OCI-LY1 (cell line): Measurements from ENCODE around the gene TTLL5.

Source experiments
- H2AFZ ChIP-seq: fragments of 200-600 bp; sonication (generic), shearing (Covaris generic); 2 replicates; pipeline ENCODE4 v1.6.0; 2014; ENCODE audit warnings: antibody characterized with exemption, mild to moderate bottlenecking, low read length
- H3F3A ChIP-seq: fragments of 200-600 bp; sonication (generic), shearing (Covaris generic); 2 replicates; pipeline ENCODE4 v1.6.0; 2014; ENCODE audit warnings: mild to moderate bottlenecking, antibody characterized with exemption, low read length, moderate library complexity; ENCODE audit not compliant: insufficient read depth
- H3K27ac ChIP-seq: fragments of 200-600 bp; sonication (generic); 2 replicates; pipeline ENCODE4 v1.5.1; 2014; ENCODE audit warnings: low read length, mixed run types, mild to moderate bottlenecking, low read depth; ENCODE audit not compliant: poor library complexity, severe bottlenecking
- H3K27me3 ChIP-seq: fragments of 200-600 bp; sonication (generic); 2 replicates; pipeline ENCODE4 v1.6.0; 2014; ENCODE audit warnings: antibody characterized with exemption, mild to moderate bottlenecking, low read length, moderate library complexity; ENCODE audit not compliant: insufficient read depth
- H3K36me3 ChIP-seq: fragments of 200-600 bp; sonication (generic); 2 replicates; pipeline ENCODE4 v1.6.1; 2014; ENCODE audit warnings: mild to moderate bottlenecking, antibody characterized with exemption, low read length, moderate library complexity, mixed read lengths; ENCODE audit not compliant: insufficient read depth
- H3K4me1 ChIP-seq: fragments of 200-600 bp; sonication (generic); 2 replicates; pipeline ENCODE4 v1.5.1; 2014; ENCODE audit warnings: mild to moderate bottlenecking, low read length, moderate library complexity; ENCODE audit not compliant: insufficient read depth, severe bottlenecking
- H3K4me2 ChIP-seq: fragments of 200-600 bp; sonication (generic), shearing (Covaris generic); 2 replicates; pipeline ENCODE4 v1.6.1; 2014; ENCODE audit warnings: low read length
- H3K4me3 ChIP-seq: fragments of 200-600 bp; sonication (generic); 2 replicates; pipeline ENCODE4 v1.5.1; 2014; ENCODE audit warnings: low read length, low read depth, mild to moderate bottlenecking, mixed read lengths; ENCODE audit not compliant: poor library complexity, severe bottlenecking
- H3K79me2 ChIP-seq: fragments of 200-600 bp; shearing (Covaris generic); 2 replicates; pipeline ENCODE4 v1.6.1; 2016; ENCODE audit warnings: mixed run types, low read length, mixed read lengths; ENCODE audit not compliant: insufficient read depth
- H3K9ac ChIP-seq: fragments of 200-600 bp; sonication (generic), shearing (Covaris generic); 2 replicates; pipeline ENCODE4 v1.6.1; 2014; ENCODE audit warnings: mild to moderate bottlenecking, low read length, mixed read lengths
- H3K9me2 ChIP-seq: fragments of 200-600 bp; sonication (generic), shearing (Covaris generic); 2 replicates; pipeline ENCODE4 v1.6.1; 2014; ENCODE audit warnings: low read depth, mild to moderate bottlenecking, low read length, mixed read lengths
- H3K9me3 ChIP-seq: fragments of 200-600 bp; shearing (Covaris generic); 2 replicates; pipeline ENCODE4 v1.6.1; 2014; ENCODE audit warnings: low read length, mixed read lengths
- H4K20me1 ChIP-seq: fragments of 200-600 bp; sonication (generic), shearing (Covaris generic); 2 replicates; pipeline ENCODE4 v1.6.0; 2016; ENCODE audit warnings: mild to moderate bottlenecking, low read length; ENCODE audit not compliant: insufficient read depth
- CTCF ChIP-seq: fragments of 200-600 bp; sonication (generic), shearing (Covaris generic); IDR thresholded peaks from 2 replicates; pipeline ENCODE4 v1.5.1; 2017; ENCODE audit warnings: mild to moderate bottlenecking, antibody characterized with exemption, low read length, moderate library complexity, mixed read lengths
- EZH2 ChIP-seq: fragments of 200-600 bp; sonication (generic), shearing (Covaris generic); IDR thresholded peaks from 2 replicates; pipeline ENCODE4 v1.8.0; 2017; ENCODE audit warnings: borderline replicate concordance, mixed run types, mild to moderate bottlenecking, antibody characterized with exemption, low read length, moderate library complexity, mixed read lengths

TTLL5 gene

GRCh38 chr14:75824318-75824717 is 163.3 kb downstream of the TTLL5 start:
- no peak overlapping the region for H3K9ac ChIP-seq
- H3K4me3 ChIP-seq: no peak overlapping the region
- H3K27ac ChIP-seq: no peak overlapping the region
- no peaks in the 10 kb centered on the region for H3K9me3 ChIP-seq
- TF ChIP-seq CTCF: no peak
- TF ChIP-seq EZH2: no peak
- H3F3A ChIP-seq: no peaks in the 10 kb centered on the region
- H3K9me2 ChIP-seq: no peaks in the 10 kb centered on the region
- H3K27me3 ChIP-seq: no peaks in the 10 kb centered on the region
- H2AFZ ChIP-seq: no peak overlapping the region
- no peaks in the 10 kb centered on the region for H3K79me2 ChIP-seq
- H3K4me2 ChIP-seq: no peak overlapping the region
- no peaks in the 10 kb centered on the region for H4K20me1 ChIP-seq
- H3K4me1 ChIP-seq: no peaks in the 10 kb centered on the region
- no peaks in the 10 kb centered on the region for H3K36me3 ChIP-seq

- Histone ChIP-seq H3K27ac (no peak overlapping the region), H3K36me3 (no peaks in the 10 kb centered on the region), H3K9me2 (no peaks in the 10 kb centered on the region), H3K4me3 (no peak overlapping the region), H3K79me2 (no peaks in the 10 kb centered on the region), H3K9ac (no peak overlapping the region), H3K9me3 (no peaks in the 10 kb centered on the region), H2AFZ (no peak overlapping the region), H3K27me3 (no peaks in the 10 kb centered on the region), H3K4me1 (no peaks in the 10 kb centered on the region), H3F3A (no peaks in the 10 kb centered on the region), H3K4me2 (no peak overlapping the region), H4K20me1 (no peaks in the 10 kb centered on the region)
- TF ChIP-seq EZH2 (no peak), CTCF (no peak)
These were observed 164.1 kb downstream of the TTLL5 start for GRCh38 chr14:75825147-75825592.

GRCh38 chr14:75826599-75826998 is 165.6 kb downstream of the TTLL5 start:
- Histone ChIP-seq H3K36me3 (no peaks in the 10 kb centered on the region), H4K20me1 (no peaks in the 10 kb centered on the region), H3K9ac (no peak overlapping the region), H3K27me3 (no peaks in the 10 kb centered on the region), H3K9me2 (no peaks in the 10 kb centered on the region), H3K27ac (no peak overlapping the region), H3K4me1 (peaks cover 4% of the 10 kb centered on the region), H3K4me3 (no peak overlapping the region), H3F3A (no peaks in the 10 kb centered on the region), H3K79me2 (no peaks in the 10 kb centered on the region), H3K9me3 (no peaks in the 10 kb centered on the region), H2AFZ (no peak overlapping the region), H3K4me2 (no peak overlapping the region)
- TF ChIP-seq CTCF (no peak), EZH2 (no peak)
